IMR-90 (cell line): ENCODE results near the gene HNRNPAB. TPM values are rescaled to one million over a fixed set of nuclear protein-coding genes. Genes with fewer than 3 reads are reported as not detected.

Experiments
- ATAC-seq: fragments of 200-7000 bp; cut with Tn5 transposase; 2 replicates; pipeline ENCODE4 v1.9.1; 2020; ENCODE audit warnings: low read depth, mild to moderate bottlenecking, moderate library complexity
- BruUV-seq: library from RNA; stranded (reverse); fragments of 400-500 nt; replicated peaks from 2 replicates; lab custom pipeline; 2021; lab: Mats Ljungman, UMichigan
- CTCF ChIA-PET: fragments of 300-600 bp; formaldehyde crosslinking; extraction: SDS; loops from one replicate; lab custom pipeline; 2021; ENCODE audit warnings: antibody characterized with exemption; lab: Yijun Ruan, JAX
- POLR2A ChIA-PET: fragments of 300-600 bp; sonication (Branson Sonifier 250); formaldehyde crosslinking; loops from one replicate; lab custom pipeline; 2022; ENCODE audit warnings: antibody characterized with exemption; ENCODE audit not compliant: unreplicated experiment; lab: Charles Lee
- DNase-seq: peaks from one replicate; pipeline ENCODE4 v3.0.0; 2013
- H2AFZ ChIP-seq: replicated peaks from 2 replicates; pipeline ENCODE3; 2013; ENCODE audit warnings: low read length, mild to moderate bottlenecking; ENCODE audit not compliant: poor library complexity
- H2AK5ac ChIP-seq: 2 replicates; pipeline ENCODE4 v1.6.1; 2013; ENCODE audit warnings: low read depth, low read length, inconsistent platforms
- H2AK9ac ChIP-seq: replicated peaks from 2 replicates; pipeline ENCODE3; 2013; ENCODE audit warnings: mild to moderate bottlenecking, low read depth, low read length, moderate library complexity; ENCODE audit not compliant: poor library complexity
- H2BK120ac ChIP-seq: 2 replicates; pipeline ENCODE4 v1.6.1; 2013; ENCODE audit warnings: low read depth, low read length, inconsistent platforms
- H2BK15ac ChIP-seq: 3 replicates; pipeline ENCODE4 v1.6.1; 2013; ENCODE audit warnings: low read depth, low read length, inconsistent platforms
- H2BK20ac ChIP-seq: 2 replicates; pipeline ENCODE4 v1.6.1; 2013; ENCODE audit warnings: low read depth, mild to moderate bottlenecking, inconsistent platforms, low read length, moderate library complexity
- H2BK5ac ChIP-seq: 2 replicates; pipeline ENCODE4 v1.6.1; 2013; ENCODE audit warnings: mild to moderate bottlenecking, low read depth, low read length, inconsistent platforms; ENCODE audit not compliant: poor library complexity, severe bottlenecking
- H3K14ac ChIP-seq: replicated peaks from 2 replicates; pipeline ENCODE4 v1.6.1; 2013; ENCODE audit warnings: low read depth, low read length, inconsistent platforms
- H3K18ac ChIP-seq: 2 replicates; pipeline ENCODE4 v1.6.1; 2013; ENCODE audit warnings: low read depth, low read length, control low read depth
- H3K23ac ChIP-seq: 2 replicates; pipeline ENCODE4 v1.6.1; 2013; ENCODE audit warnings: low read depth, low read length, inconsistent platforms
- H3K27ac ChIP-seq: 2 replicates; pipeline ENCODE4 v1.5.1; 2013; ENCODE audit warnings: mild to moderate bottlenecking, control low read depth, low read length; ENCODE audit not compliant: insufficient read depth
- H3K27me3 ChIP-seq: 2 replicates; pipeline ENCODE4 v1.6.1; 2013; ENCODE audit warnings: low read length; ENCODE audit not compliant: control insufficient read depth, insufficient read depth
- H3K36me3 ChIP-seq: 2 replicates; pipeline ENCODE4 v1.6.1; 2013; ENCODE audit warnings: low read length, mixed read lengths; ENCODE audit not compliant: control insufficient read depth, insufficient read depth
- H3K4ac ChIP-seq: 2 replicates; pipeline ENCODE4 v1.6.1; 2013; ENCODE audit warnings: low read depth, low read length, inconsistent platforms
- H3K4me1 ChIP-seq: 2 replicates; pipeline ENCODE4 v1.6.1; 2013; ENCODE audit warnings: low read length, mixed read lengths; ENCODE audit not compliant: control insufficient read depth, insufficient read depth
- H3K4me2 ChIP-seq: 2 replicates; pipeline ENCODE4 v1.6.1; 2013; ENCODE audit warnings: low read depth, mild to moderate bottlenecking, control low read depth, low read length, moderate library complexity
- H3K4me3 ChIP-seq: 2 replicates; pipeline ENCODE4 v1.5.1; 2013; ENCODE audit warnings: low read depth, mild to moderate bottlenecking, control low read depth, low read length, moderate library complexity; ENCODE audit not compliant: insufficient read depth
- H3K56ac ChIP-seq: 2 replicates; pipeline ENCODE4 v1.6.1; 2013; ENCODE audit warnings: low read length, inconsistent platforms; ENCODE audit not compliant: insufficient read depth; ENCODE audit errors: extremely low read depth
- H3K79me1 ChIP-seq, 2 experiments: 2 replicates each; pipeline ENCODE4 v1.6.1; 2013; ENCODE audit warnings: low read length in 2 of 2, inconsistent platforms in 1 of 2, low read depth in 1 of 2
- H3K9ac ChIP-seq: 2 replicates; pipeline ENCODE4 v1.6.1; 2013; ENCODE audit warnings: low read depth, low read length, control low read depth
- H3K9me1 ChIP-seq: 2 replicates; pipeline ENCODE4 v1.6.1; 2013; ENCODE audit warnings: low read length, inconsistent platforms; ENCODE audit not compliant: insufficient read depth
- H3K9me3 ChIP-seq: 2 replicates; pipeline ENCODE4 v1.6.1; 2013; ENCODE audit warnings: low read length; ENCODE audit not compliant: control insufficient read depth, insufficient read depth
- H4K20me1 ChIP-seq: 2 replicates; pipeline ENCODE4 v1.6.1; 2013; ENCODE audit warnings: low read length, inconsistent platforms; ENCODE audit not compliant: insufficient read depth
- H4K5ac ChIP-seq: 2 replicates; pipeline ENCODE4 v1.6.1; 2013; ENCODE audit warnings: mild to moderate bottlenecking, low read depth, low read length, control low read depth
- H4K8ac ChIP-seq, 2 experiments: 2 replicates each; pipeline ENCODE4 v1.6.1; 2013; ENCODE audit warnings: low read depth in 2 of 2, low read length in 2 of 2, control low read depth in 1 of 2, inconsistent platforms in 1 of 2
- H4K91ac ChIP-seq: 2 replicates; pipeline ENCODE4 v1.6.1; 2013; ENCODE audit warnings: low read depth, low read length, inconsistent platforms; ENCODE audit not compliant: insufficient read depth
- BHLHE40 ChIP-seq: fragments of 150-350 bp; IDR thresholded peaks from 2 replicates; pipeline ENCODE4 v1.6.1; 2016; ENCODE audit warnings: mild to moderate bottlenecking, low read depth, low read length
- CHD1 ChIP-seq: IDR thresholded peaks from 2 replicates; pipeline ENCODE4 v1.6.1; 2012; ENCODE audit warnings: low read depth, low read length, improper control_type of control experiment
- CTCF ChIP-seq: conservative IDR thresholded peaks from 2 replicates; pipeline ENCODE4 v1.5.1; 2012; ENCODE audit warnings: mild to moderate bottlenecking, low read depth, low read length, improper control_type of control experiment
- FOS ChIP-seq: fragments of 150-350 bp; IDR thresholded peaks from 2 replicates; pipeline ENCODE4 v1.6.1; 2016; ENCODE audit warnings: low read depth, low read length
- MAFK ChIP-seq: IDR thresholded peaks from 2 replicates; pipeline ENCODE4 v1.6.1; 2012; ENCODE audit warnings: low read depth, low read length, improper control_type of control experiment
- MAZ ChIP-seq: IDR thresholded peaks from 2 replicates; pipeline ENCODE4 v1.6.1; 2012; ENCODE audit warnings: low read depth, mild to moderate bottlenecking, low read length, improper control_type of control experiment, moderate library complexity, borderline replicate concordance
- MXI1 ChIP-seq: IDR thresholded peaks from 2 replicates; pipeline ENCODE4 v1.6.1; 2012; ENCODE audit warnings: low read depth, mild to moderate bottlenecking, low read length, moderate library complexity, borderline replicate concordance
- NFE2L2 ChIP-seq: fragments of 150-350 bp; IDR thresholded peaks from 2 replicates; pipeline ENCODE4 v1.6.1; 2016; ENCODE audit warnings: low read depth, mild to moderate bottlenecking, low read length
- POLR2A ChIP-seq: IDR thresholded peaks from 2 replicates; pipeline ENCODE4 v1.6.1; 2012; ENCODE audit warnings: mild to moderate bottlenecking, low read depth, low read length
- RAD21 ChIP-seq: IDR thresholded peaks from 2 replicates; pipeline ENCODE4 v1.6.1; 2012; ENCODE audit warnings: low read length, improper control_type of control experiment
- RCOR1 ChIP-seq: IDR thresholded peaks from 2 replicates; pipeline ENCODE4 v1.6.1; 2012; ENCODE audit warnings: mild to moderate bottlenecking, low read length, improper control_type of control experiment; ENCODE audit not compliant: insufficient replicate concordance
- RFX5 ChIP-seq: IDR thresholded peaks from 2 replicates; pipeline ENCODE4 v1.8.0; 2012; ENCODE audit warnings: low read depth, mild to moderate bottlenecking, low read length, moderate library complexity
- SMC3 ChIP-seq: fragments of 150-350 bp; IDR thresholded peaks from 2 replicates; pipeline ENCODE4 v1.6.1; 2016; ENCODE audit warnings: low read depth, mild to moderate bottlenecking, antibody characterized with exemption, low read length, moderate library complexity
- WGBS, 2 experiments: methylation state at CpG; one replicate each; pipeline versions ENCODE4 v1.1.5 to v1.1.7; 2013; ENCODE audit warnings: missing lambda C conversion rate in 2 of 2; ENCODE audit not compliant: insufficient read length in 1 of 2; ENCODE audit errors: extremely low coverage in 2 of 2; 5-methylcytosine and 5-hydroxymethylcytosine counted together
- dilution Hi-C: fragments of 300-500 bp; cut with HindIII; formaldehyde crosslinking; loops from one replicate; pipeline ENCODE4 v1.14.3; 2018; ENCODE audit warnings: low sequenced_read_pairs; ENCODE audit not compliant: unreplicated experiment
- in situ Hi-C: fragments of 300-500 bp; cut with MboI; formaldehyde crosslinking; loops from 3 replicates; pipeline ENCODE4 v1.14.3; 2019; ENCODE audit warnings: low sequenced_read_pairs, inconsistent platforms, mixed read lengths
- intact Hi-C: fragments of 100-400 bp; cut with micrococcal nuclease; formaldehyde crosslinking; loops from 2 replicates; pipeline ENCODE4 v1.10.0; 2022
- polyA plus RNA-seq, 3 experiments: library from polyadenylated mRNA; depleted of rRNA; stranded (reverse); fragments of >200 nt; gene quantifications; 2 replicates each; pipeline ENCODE4 v1.2.3, GENCODE V29; 2012; ENCODE audit warnings: low replicate concordance in 1 of 3
- total RNA-seq: library from RNA; depleted of rRNA; stranded (reverse); fragments of >200 nt; gene quantifications from 2 replicates; pipeline ENCODE4 v1.2.3, GENCODE V29; 2012
- TF ChIP-seq, protein P1 (sequence below): fragments of 150-350 bp; IDR thresholded peaks from 2 replicates; pipeline ENCODE4 v1.6.1; 2017; ENCODE audit warnings: mild to moderate bottlenecking, antibody characterized with exemption, low read length, low read depth

The HNRNPAB gene
- total and polyA plus RNA-seq, 2 of the 4 experiments (the other 2 are of a cell fraction) = 32.1 to 128 TPM

- H3K56ac ChIP-seq = no peak overlapping the region
- H3K27me3 ChIP-seq = peaks cover 2% of the 10 kb centered on the region; the same call in 1 of the 2 replicates
- no peak overlapping the region for H2AK5ac ChIP-seq
- no peak overlapping the region for H3K4me3 ChIP-seq
- no peak overlapping the region for H2AK9ac ChIP-seq
- H3K4me2 ChIP-seq = no peak overlapping the region
- in situ Hi-C loops (no loop called here), intact Hi-C loops (no loop called here), dilution Hi-C loops (no loop called here)
- ChIA-PET POLR2A (no interaction called here), CTCF (no interaction called here)
- H3K79me1 ChIP-seq = no peaks in the 10 kb centered on the region
- H3K9me1 ChIP-seq = no peaks in the 10 kb centered on the region
- H2BK5ac ChIP-seq = no peak overlapping the region
- no peak overlapping the region for H2BK120ac ChIP-seq
- no peak overlapping the region for H3K4ac ChIP-seq
- no TSS peak for BruUV-seq
- WGBS, 2 experiments = 41% methylated on average over 2 of the region's 4 CpGs; no CpG with 5 or more reads in 1 of the 2 experiments
- no peak overlapping the region for H4K8ac ChIP-seq
- no peak overlapping the region for H4K91ac ChIP-seq
- H3K27ac ChIP-seq = no peak overlapping the region
- DNase-seq = no peak
- no peak overlapping the region for H3K14ac ChIP-seq
- no peaks in the 10 kb centered on the region for H4K20me1 ChIP-seq
- H3K23ac ChIP-seq = no peak overlapping the region
- no peaks in the 10 kb centered on the region for H3K36me3 ChIP-seq
- TF ChIP-seq MAZ (no peak), RFX5 (no peak), RCOR1 (no peak), CHD1 (no peak), MAFK (no peak), POLR2A (no peak), MXI1 (no peak), RAD21 (no peak), BHLHE40 (no peak), NFE2L2 (no peak), CTCF (no peak), FOS (no peak), SMC3 (no peak)
- TF ChIP-seq, protein P1, sequence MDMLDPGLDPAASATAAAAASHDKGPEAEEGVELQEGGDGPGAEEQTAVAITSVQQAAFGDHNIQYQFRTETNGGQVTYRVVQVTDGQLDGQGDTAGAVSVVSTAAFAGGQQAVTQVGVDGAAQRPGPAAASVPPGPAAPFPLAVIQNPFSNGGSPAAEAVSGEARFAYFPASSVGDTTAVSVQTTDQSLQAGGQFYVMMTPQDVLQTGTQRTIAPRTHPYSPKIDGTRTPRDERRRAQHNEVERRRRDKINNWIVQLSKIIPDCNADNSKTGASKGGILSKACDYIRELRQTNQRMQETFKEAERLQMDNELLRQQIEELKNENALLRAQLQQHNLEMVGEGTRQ = no peak
- H3K18ac ChIP-seq = no peak overlapping the region
- peaks cover 3% of the 10 kb centered on the region; the same call in 1 of the 2 replicates for H3K9me3 ChIP-seq
- H2BK20ac ChIP-seq = no peak overlapping the region
- H3K4me1 ChIP-seq = peaks cover 5% of the 10 kb centered on the region
- H2AFZ ChIP-seq = no peak overlapping the region
- H3K9ac ChIP-seq = no peak overlapping the region
- no peak for ATAC-seq
- no peak overlapping the region for H2BK15ac ChIP-seq
- H4K5ac ChIP-seq = no peak overlapping the region
Measured at GRCh38 chr5:178182158-178182876, 22.0 kb upstream of the HNRNPAB start.
